ENCODE results near the gene NALCN. TPM values are rescaled to one million over a fixed set of nuclear protein-coding genes. Genes with fewer than 3 reads are reported as not detected.

The NALCN gene
- total RNA-seq, 2 donors from 2014 or later = 1.6 to 4.6 TPM

- TF ChIP-seq POLR2A (IDR thresholded peaks at IDR 0.05) (no peak), CTCF (IDR thresholded peaks at IDR 0.05) (no peak)
- ATAC-seq (no peak), DNase-seq (no peak)
- no peaks in the 10 kb centered on the region for H3K4me1 ChIP-seq
- no peaks in the 10 kb centered on the region for H3K27me3 ChIP-seq
- H3K36me3 ChIP-seq (replicated peaks in 1 of 2; ENCODE audit: insufficient read depth in 1 of 2, low read depth in 2 of 2) = no peaks in the 10 kb centered on the region
- H3K4me3 ChIP-seq = no peak overlapping the region
- no peaks in the 10 kb centered on the region for H3K9me3 ChIP-seq
- intact Hi-C loops (cut with DNase I) = no loop called here
- H3K27ac ChIP-seq = no peak overlapping the region
These were observed 335.7 kb downstream of the NALCN start for GRCh38 chr13:101080616-101081015.

- no peaks in the 10 kb centered on the region for H3K27me3 ChIP-seq
- ATAC-seq = no peak
- DNase-seq = no peak
- 91 to 92% methylated on average over 11 to 12 of the region's 12 CpGs for WGBS, 2 donors
- intact Hi-C loops (cut with DNase I) = no loop called here
- H3K9me3 ChIP-seq = no peaks in the 10 kb centered on the region
- no peak overlapping the region for H3K4me3 ChIP-seq
- no peaks in the 10 kb centered on the region for H3K4me1 ChIP-seq
- H3K27ac ChIP-seq = no peak overlapping the region
- TF ChIP-seq POLR2A (IDR thresholded peaks at IDR 0.05) (no peak), CTCF (IDR thresholded peaks at IDR 0.05) (no peak)
- no peaks in the 10 kb centered on the region for H3K36me3 ChIP-seq (replicated peaks in 1 of 2; ENCODE audit: insufficient read depth in 1 of 2, low read depth in 2 of 2)
These were observed 351.0 kb downstream of the NALCN start for GRCh38 chr13:101065329-101065728.

- no peak overlapping the region for H3K27ac ChIP-seq
- TF ChIP-seq CTCF (IDR thresholded peaks at IDR 0.05) (no peak), POLR2A (IDR thresholded peaks at IDR 0.05) (no peak)
- H3K27me3 ChIP-seq = no peaks in the 10 kb centered on the region
- no peak overlapping the region for H3K4me3 ChIP-seq
- DNase-seq (no peak), ATAC-seq (no peak)
- WGBS, 2 donors = 71 to 79% methylated on average over 10 of the region's 10 CpGs
- H3K9me3 ChIP-seq = no peaks in the 10 kb centered on the region
- H3K36me3 ChIP-seq (replicated peaks in 1 of 2; ENCODE audit: insufficient read depth in 1 of 2, low read depth in 2 of 2) = no peaks in the 10 kb centered on the region
- H3K4me1 ChIP-seq = no peaks in the 10 kb centered on the region
- intact Hi-C loops (cut with DNase I) = no loop called here
These were observed 356.5 kb downstream of the NALCN start for GRCh38 chr13:101059793-101060192.

GRCh38 chr13:101058841-101059240 lies 357.5 kb downstream of the NALCN start:
- Histone ChIP-seq H3K4me3 (no peak overlapping the region), H3K36me3 (replicated peaks in 1 of 2; ENCODE audit: insufficient read depth in 1 of 2, low read depth in 2 of 2) (no peaks in the 10 kb centered on the region), H3K4me1 (peaks cover 2% of the 10 kb centered on the region), H3K9me3 (no peaks in the 10 kb centered on the region), H3K27me3 (no peaks in the 10 kb centered on the region), H3K27ac (no peak overlapping the region)
- intact Hi-C loops (cut with DNase I) = no loop called here
- no peak for DNase-seq
- WGBS, 2 donors = 65 to 66% methylated on average over 8 of the region's 8 CpGs
- TF ChIP-seq POLR2A (IDR thresholded peaks at IDR 0.05) = no peak
- no peak for TF ChIP-seq CTCF (IDR thresholded peaks at IDR 0.05)
- no peak for ATAC-seq

- DNase-seq (no peak), ATAC-seq (peak; percentile 38)
- 41 to 42% methylated on average over 5 of the region's 5 CpGs for WGBS, 2 donors
- intact Hi-C loops (cut with DNase I) = no loop called here
- Histone ChIP-seq H3K27ac (no peak overlapping the region), H3K4me1 (peaks cover 7% of the 10 kb centered on the region), H3K36me3 (replicated peaks in 1 of 2; ENCODE audit: insufficient read depth in 1 of 2, low read depth in 2 of 2) (no peaks in the 10 kb centered on the region), H3K9me3 (no peaks in the 10 kb centered on the region), H3K4me3 (no peak overlapping the region), H3K27me3 (no peaks in the 10 kb centered on the region)
- TF ChIP-seq CTCF (IDR thresholded peaks at IDR 0.05) (no peak), POLR2A (IDR thresholded peaks at IDR 0.05) (no peak)
These were observed 362.8 kb downstream of the NALCN start for GRCh38 chr13:101053301-101054093.

Data from body of pancreas (tissue), 4 donors.